ENCODE measurements around the gene KRT85.

GRCh38 chr12:52370926-52371608 is 3.8 kb upstream of the KRT85 start:
- TF ChIP-seq CTCF (IDR thresholded peaks at IDR 0.05; ENCODE audit: insufficient read depth, low read depth, low read length) (no peak), EZH2 (IDR thresholded peaks at IDR 0.05; ENCODE audit: insufficient read depth, low read length) (no peak)

Data from astrocyte (in vitro differentiated cells and primary cell).